Brain microvascular endothelial cell (primary cell): ENCODE data around the gene PCARE.

Experiments used
- DNase-seq: peaks from one replicate; pipeline ENCODE4 v3.0.0-alpha.2; 2020
- H3K27ac ChIP-seq: fragments of 250-450 bp; sonication (Bioruptor Pico); 2 replicates; pipeline ENCODE4 v1.5.1; 2020; ENCODE audit warnings: mild to moderate bottlenecking, moderate library complexity
- H3K27me3 ChIP-seq: fragments of 250-450 bp; sonication (Bioruptor Pico); replicated peaks from 2 replicates; pipeline ENCODE4 v1.5.1; 2020; ENCODE audit warnings: mild to moderate bottlenecking
- H3K36me3 ChIP-seq: fragments of 250-450 bp; sonication (Bioruptor Pico); replicated peaks from 2 replicates; pipeline ENCODE4 v1.5.1; 2020; ENCODE audit warnings: mild to moderate bottlenecking
- H3K4me3 ChIP-seq: 2 replicates; pipeline ENCODE4 v1.5.1; 2011; ENCODE audit warnings: low read depth, mild to moderate bottlenecking, control low read depth, low read length, moderate library complexity
- in situ Hi-C: cut with HindIII; loops from 2 replicates; pipeline ENCODE4 v1.10.0; 2017; ENCODE audit warnings: low sequenced_read_pairs, low pct_ligation_motif_present
- TF ChIP-seq, protein P1 (sequence below): IDR thresholded peaks from 2 replicates; pipeline ENCODE4 v1.5.1; 2011; ENCODE audit warnings: low read depth, mild to moderate bottlenecking, moderate library complexity, low read length, control low read depth, inconsistent platforms; ENCODE audit errors: missing control alignments

Gene PCARE

DNA sequence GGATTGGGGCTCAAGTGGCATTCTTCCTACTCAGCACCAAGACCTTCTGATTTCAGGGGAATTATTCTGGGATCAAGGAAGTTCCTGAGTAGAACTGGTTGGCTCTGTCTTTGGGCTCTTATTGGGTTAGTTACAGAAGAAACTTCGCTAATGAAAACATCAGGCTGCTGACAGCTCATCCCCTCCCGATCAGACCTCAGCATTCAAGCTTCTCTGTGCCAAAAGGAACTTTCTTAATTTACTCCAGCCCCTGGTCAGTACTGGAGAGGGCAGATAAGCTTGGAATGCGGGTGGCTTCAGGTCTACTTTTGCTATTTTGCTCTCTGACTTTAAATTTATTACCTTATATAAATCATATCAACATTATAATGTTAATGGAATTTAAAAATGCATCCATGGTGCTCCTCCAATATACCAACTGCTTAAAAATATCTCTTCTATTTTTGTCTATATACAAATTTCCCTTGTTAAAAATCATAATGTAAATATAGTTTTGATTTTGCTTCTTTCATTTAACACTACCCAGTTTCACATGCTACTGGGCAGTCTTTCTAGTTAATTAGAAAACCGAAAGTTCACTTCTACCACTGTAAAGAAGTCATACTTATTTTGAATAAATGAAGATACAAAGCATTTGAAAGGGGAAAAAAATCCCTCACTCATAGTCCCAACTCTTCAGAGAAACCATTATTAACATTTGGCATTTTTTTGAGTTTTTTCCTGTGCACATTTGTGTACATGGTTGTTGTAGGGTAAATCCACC is 34.4 kb downstream of the PCARE start:
- H3K36me3 ChIP-seq, result no peaks in the 10 kb centered on the region
- no peaks in the 10 kb centered on the region for H3K27me3 ChIP-seq
- no peak overlapping the region for H3K4me3 ChIP-seq
- DNase-seq, result no peak
- H3K27ac ChIP-seq, result no peak overlapping the region
- TF ChIP-seq, protein P1, sequence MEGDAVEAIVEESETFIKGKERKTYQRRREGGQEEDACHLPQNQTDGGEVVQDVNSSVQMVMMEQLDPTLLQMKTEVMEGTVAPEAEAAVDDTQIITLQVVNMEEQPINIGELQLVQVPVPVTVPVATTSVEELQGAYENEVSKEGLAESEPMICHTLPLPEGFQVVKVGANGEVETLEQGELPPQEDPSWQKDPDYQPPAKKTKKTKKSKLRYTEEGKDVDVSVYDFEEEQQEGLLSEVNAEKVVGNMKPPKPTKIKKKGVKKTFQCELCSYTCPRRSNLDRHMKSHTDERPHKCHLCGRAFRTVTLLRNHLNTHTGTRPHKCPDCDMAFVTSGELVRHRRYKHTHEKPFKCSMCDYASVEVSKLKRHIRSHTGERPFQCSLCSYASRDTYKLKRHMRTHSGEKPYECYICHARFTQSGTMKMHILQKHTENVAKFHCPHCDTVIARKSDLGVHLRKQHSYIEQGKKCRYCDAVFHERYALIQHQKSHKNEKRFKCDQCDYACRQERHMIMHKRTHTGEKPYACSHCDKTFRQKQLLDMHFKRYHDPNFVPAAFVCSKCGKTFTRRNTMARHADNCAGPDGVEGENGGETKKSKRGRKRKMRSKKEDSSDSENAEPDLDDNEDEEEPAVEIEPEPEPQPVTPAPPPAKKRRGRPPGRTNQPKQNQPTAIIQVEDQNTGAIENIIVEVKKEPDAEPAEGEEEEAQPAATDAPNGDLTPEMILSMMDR, result no peak
- in situ Hi-C loops, result no loop called here

DNA sequence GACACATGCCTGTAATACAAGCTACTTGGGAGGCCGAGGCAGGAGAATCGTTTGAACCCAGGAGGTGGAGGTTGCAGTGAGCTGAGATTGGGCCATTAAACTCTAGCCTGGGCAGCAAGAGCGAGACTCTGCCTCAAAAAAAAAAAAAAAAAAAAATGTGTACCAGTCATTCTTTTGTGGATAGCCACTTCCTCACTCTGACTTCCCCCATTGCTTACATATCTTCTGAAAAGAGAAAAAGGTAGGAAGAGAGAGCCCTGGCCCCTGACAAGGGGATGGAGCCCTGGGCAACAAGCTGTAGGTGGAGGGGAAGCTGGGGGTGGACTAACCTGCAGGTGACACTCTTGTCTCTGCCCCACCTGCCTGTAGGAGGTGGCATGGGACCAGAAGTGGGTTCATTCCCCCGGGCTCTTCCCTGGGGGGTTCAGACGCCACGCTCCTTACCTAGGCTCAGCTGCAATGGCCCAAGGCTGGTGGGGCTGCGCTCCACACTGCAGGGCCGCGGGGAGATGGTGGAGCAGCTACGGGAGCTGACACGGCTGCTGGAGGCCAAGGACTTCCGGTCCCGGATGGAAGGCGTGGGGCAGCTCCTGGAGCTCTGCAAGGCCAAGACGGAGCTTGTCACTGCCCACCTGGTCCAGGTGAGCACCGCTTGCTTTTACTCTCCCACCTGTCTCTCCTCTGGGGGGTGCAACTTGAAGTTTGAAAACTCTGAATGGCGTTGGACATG is 39.1 kb downstream of the PCARE start:
- H3K27ac ChIP-seq, result no peak overlapping the region
- DNase-seq, result no peak
- no peaks in the 10 kb centered on the region for H3K36me3 ChIP-seq
- TF ChIP-seq, protein P1, result no peak
- in situ Hi-C loops, result no loop called here
- H3K4me3 ChIP-seq, result no peak overlapping the region
- H3K27me3 ChIP-seq, result no peaks in the 10 kb centered on the region

DNA sequence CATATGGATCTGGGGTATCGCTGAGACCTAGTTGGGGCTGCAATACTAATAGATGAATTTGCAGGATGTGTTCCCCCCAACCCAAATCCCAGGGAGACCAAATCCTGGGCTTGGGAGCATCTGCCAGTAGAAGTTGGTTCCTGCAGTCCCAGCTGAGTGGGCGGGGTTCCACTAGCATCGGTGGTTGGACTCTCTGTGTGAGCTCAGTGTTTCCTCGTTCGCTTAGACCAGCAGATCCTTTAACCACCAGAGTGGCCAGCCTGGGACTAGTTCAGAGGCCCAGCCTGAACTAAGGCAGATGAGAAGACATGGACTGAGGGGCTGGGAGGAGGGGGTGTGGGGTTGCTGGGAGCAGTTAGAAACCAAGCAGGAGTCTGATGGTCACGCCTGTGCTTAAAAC is 40.7 kb downstream of the PCARE start:
- TF ChIP-seq, protein P1, result no peak
- in situ Hi-C loops, result no loop called here
- Histone ChIP-seq H3K4me3 (no peak overlapping the region), H3K36me3 (no peaks in the 10 kb centered on the region), H3K27ac (no peak overlapping the region), H3K27me3 (no peaks in the 10 kb centered on the region)
- no peak for DNase-seq

DNA sequence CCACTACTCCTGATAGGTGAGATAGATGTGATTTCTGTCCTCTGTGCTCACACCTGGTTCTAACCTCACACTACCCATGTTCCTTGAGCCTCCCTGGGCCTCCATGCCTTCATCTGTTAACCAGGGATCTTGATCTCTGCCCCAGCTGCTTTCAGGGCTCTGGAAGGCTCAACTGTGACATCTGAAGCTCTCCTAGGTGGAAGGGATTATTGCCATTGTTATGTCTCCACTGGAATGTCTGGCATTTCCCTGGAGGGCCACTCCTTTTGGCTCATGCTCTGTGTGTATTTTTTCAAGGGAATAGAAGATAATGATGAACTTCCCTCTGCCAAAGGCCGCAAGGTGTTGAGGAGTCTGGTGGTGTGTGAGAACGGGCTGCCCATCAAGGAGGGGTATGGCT is 41.2 kb downstream of the PCARE start:
- H3K4me3 ChIP-seq, result no peak overlapping the region
- in situ Hi-C loops, result no loop called here
- H3K27me3 ChIP-seq, result no peaks in the 10 kb centered on the region
- no peak for DNase-seq
- no peak overlapping the region for H3K27ac ChIP-seq
- TF ChIP-seq, protein P1, result no peak
- H3K36me3 ChIP-seq, result no peaks in the 10 kb centered on the region

DNA sequence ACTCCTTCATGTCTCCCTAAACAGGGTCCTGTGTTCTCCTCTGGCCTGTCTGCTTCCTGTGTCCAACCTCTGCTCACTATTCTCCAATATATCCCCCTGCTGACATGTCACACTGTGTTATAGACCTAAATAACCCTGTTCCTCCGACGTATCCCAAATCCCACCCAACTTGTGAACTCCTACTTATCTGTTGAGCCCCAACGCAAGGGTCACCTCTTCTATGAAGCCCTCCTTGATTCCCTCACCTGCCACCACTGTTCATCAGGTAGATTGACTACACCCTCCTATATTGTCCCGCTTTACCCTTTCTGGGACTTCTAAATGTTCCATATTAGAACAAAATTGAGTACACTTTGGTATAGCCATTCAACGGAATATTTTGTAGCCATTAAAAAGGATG is 42.1 kb downstream of the PCARE start:
- H3K4me3 ChIP-seq, result no peak overlapping the region
- no peaks in the 10 kb centered on the region for H3K36me3 ChIP-seq
- no peak overlapping the region for H3K27ac ChIP-seq
- TF ChIP-seq, protein P1, result no peak
- in situ Hi-C loops, result no loop called here
- no peaks in the 10 kb centered on the region for H3K27me3 ChIP-seq
- DNase-seq, result no peak

DNA sequence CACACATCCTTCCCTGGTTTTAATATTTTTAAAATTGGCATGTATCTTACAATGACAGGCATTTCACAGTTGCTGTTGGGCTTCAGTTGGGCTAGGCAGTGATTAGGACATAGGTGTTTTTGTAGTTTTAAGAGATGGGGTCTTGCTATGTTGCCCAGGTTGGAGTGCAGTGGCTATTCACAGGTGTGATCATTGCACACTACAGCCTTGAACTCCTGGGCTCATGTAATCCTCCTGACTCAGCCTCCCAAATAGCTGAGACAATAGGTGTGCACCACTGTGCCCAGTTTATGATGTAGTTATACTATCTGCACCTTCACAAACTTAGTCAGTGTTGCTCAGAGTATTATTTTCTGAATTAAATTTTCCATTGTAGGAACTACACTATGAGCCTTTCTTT is 43.3 kb downstream of the PCARE start:
- DNase-seq, result no peak
- TF ChIP-seq, protein P1, result no peak
- H3K36me3 ChIP-seq, result no peaks in the 10 kb centered on the region
- no peak overlapping the region for H3K4me3 ChIP-seq
- no peak overlapping the region for H3K27ac ChIP-seq
- H3K27me3 ChIP-seq, result no peaks in the 10 kb centered on the region
- in situ Hi-C loops, result no loop called here
